HG02943 (cell line): ENCODE data around the gene FSTL4.

Experiments used
- ATAC-seq: cut with Tn5 transposase; IDR thresholded peaks from one replicate; pipeline ENCODE4 v1.9.1; 2021; ENCODE audit warnings: mild to moderate bottlenecking, low read depth, moderate library complexity; ENCODE audit not compliant: unreplicated experiment

FSTL4 gene

DNA sequence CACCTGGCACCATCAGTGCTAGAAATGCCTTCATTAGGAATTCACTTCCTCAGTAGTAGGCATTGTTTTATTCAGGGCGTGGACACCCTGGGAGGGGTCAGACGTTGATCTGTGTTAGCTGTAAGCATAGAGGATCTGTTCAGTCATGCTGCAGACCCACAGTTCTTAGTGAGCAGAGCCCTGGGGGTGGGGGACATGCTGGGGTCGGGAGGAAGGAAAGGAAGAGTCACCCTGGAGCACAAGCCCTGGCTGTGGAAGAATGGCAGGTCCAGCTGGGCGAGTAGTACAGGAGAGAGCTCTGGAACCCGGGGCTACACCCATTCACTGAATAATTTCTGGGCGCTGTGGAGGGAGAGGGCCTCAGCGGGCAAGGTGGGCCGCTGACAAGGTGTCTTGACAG is 172.5 kb downstream of the FSTL4 start:
- no peak for ATAC-seq

DNA sequence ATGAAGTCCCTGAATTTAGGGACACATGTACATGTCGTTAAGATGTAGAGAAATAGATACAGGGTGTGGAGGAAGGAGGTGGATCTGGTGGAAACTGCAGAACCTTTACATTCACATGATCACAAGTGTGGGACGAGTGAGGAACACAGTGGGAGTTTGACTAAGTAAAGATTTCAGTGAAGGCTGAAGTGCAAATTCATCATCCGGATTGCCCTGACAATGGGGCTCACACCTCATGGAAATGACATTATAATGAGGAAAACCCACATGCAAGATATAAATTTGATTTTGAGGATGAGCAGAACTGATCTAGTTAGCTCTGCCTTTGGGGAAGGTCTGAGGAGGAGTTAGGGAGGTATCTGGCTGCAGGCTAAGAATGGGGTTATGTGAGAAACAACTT is 173.9 kb downstream of the FSTL4 start:
- ATAC-seq, result no peak

DNA sequence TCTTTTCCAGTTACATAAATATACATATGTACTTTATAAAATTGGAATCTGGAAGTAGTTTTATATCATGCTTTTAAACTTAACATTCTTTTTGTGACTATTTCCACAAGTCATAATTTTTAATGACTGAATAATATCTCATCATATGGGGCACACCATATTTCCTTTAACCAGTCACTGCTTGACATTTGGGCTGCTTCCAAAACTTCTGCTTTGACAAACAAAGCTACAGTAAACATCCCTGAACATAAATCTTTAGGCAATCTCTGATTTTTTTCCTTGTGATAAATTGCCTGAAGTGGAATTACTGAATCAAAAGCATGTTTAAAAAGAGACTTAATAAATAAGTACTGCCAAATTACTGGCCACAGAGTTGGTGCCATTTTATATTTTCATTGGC is 178.0 kb downstream of the FSTL4 start:
- no peak for ATAC-seq

GRCh38 chr5:133433641-133434040 is 178.7 kb downstream of the FSTL4 start:
- no peak for ATAC-seq

DNA sequence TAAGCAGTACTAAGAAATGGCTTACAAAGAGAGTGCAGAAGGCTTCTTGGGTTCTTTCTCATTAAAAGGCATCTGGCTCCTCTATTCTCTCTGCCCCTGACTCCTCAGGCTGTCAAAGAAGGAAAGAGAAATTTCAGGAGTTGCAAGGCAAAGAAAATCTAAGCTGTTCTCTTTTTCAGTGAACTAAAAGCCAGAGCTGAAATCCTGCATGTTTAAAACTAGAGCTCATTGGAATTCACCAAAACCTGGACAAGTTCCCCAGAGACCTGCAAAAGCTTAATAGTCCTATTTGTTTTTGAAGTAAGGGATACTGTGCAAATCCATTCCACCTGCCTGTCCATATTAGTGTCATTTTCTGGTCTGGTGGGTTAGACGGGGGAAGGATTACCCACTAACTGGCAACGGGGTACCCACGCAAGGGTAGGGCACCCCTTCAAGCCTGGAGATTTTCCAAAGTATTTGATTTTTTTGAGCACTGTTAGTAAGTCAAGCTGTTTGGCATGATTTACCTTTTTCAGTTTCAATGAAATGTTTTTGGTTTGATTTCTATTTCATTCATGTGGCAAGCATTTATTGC is 179.3 kb downstream of the FSTL4 start:
- no peak for ATAC-seq

DNA sequence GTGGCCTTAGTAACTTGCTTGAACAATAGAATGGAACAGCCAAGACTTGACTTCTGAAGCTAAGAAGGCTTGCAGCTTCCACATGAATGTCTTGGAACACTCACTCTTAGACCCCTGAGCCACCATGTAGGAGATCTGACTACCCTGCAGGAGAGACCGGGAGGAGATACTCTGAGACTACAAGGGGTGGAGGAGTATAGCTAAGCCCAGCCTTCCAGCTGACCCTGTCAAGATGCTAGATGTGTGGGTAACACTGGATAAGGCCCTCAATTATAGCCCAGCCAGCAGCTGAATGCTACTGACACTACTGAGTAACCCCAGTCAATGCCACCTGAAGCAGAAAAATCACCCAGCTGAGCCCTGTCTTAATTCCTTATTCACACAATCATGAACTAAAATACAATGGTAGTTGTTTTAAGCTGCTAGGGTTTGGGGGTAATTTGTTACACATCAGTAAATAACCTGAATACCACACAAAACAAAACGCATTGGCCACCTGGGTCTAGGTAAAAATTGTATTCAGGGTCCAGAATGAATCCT is 180.9 kb downstream of the FSTL4 start:
- no peak for ATAC-seq

DNA sequence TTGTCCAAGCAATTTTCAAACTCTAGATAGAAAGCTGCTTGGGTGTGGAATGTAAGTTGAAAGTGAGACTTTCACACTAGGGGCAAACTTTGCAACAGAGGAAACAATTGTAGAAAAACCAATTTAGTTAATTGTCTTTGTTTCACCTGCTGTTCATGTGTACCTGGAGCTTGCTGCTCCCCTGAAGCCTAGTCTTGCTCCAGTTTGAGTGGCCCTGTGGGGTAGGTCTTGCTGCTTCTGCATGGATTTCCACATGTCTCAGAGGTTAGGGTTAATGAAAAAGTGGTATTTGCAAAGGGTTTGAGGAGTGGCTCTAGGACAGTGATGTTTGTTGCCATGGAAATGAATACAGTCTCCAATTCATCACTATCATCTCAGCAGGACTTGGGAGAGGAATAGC is 182.2 kb downstream of the FSTL4 start:
- ATAC-seq, result no peak

DNA sequence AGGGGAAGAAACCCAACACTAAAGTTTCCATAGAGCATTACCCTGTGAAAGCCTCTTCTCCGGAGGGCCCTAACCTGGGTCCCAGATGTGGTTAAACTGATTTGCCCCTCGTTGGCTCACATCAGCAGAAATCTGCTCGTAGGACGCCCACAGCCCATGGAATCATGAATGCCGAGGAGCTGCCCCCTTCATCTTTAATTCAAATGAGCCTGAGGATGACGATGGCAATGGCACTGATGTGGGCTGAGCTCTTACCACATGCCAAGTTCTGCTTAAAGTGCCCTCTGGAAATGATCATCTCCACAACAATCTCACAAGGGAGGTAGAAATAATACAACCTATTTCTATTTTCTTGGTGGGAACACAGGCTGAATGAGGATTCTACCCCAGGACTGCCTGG is 183.3 kb downstream of the FSTL4 start:
- ATAC-seq, result no peak

- ATAC-seq, result no peak
Measured at GRCh38 chr5:133428072-133428660, 184.2 kb downstream of the FSTL4 start.

GRCh38 chr5:133427121-133427777 is 185.1 kb downstream of the FSTL4 start:
- ATAC-seq, result no peak

DNA sequence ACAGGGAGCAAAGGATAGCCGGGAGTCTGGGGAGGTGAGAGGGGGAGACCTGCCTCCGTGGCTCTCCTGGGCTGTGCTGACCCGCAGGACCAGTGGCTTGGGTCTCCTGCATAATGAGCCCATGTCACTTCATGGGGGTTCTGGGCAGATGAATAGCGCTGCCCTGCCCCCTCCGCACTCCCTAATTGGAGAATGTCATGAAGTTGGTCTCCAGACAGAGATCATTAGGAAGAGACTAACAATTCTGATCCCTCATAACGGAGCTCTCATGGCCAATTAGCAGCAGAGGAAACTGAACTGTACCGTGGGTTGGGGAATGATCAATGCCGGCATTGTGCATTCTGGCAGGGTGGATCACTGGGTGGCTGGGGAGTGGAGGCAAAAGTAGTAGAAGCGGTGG is 186.1 kb downstream of the FSTL4 start:
- ATAC-seq, result no peak

DNA sequence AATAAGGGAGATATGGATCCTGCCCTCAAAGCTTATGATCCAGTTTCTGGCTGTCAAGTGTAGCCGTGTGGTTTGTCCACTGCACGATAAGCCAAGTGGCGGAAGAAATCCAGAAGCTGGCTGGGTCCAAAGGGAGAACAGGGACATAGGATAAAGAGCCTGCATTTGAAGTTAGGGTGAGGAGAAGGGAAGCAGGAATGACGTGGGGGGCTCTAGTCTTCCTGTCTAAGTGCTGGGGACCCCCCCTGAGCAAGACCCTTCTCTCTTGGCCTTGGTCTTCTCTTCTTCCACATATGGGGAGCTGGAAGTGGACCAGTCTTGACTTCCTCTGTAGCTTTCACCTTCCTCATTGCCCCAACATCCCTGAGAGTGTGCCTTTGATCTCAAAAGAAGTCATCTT is 186.6 kb downstream of the FSTL4 start:
- no peak for ATAC-seq

GRCh38 chr5:133425222-133425621 is 187.1 kb downstream of the FSTL4 start:
- ATAC-seq, result no peak

DNA sequence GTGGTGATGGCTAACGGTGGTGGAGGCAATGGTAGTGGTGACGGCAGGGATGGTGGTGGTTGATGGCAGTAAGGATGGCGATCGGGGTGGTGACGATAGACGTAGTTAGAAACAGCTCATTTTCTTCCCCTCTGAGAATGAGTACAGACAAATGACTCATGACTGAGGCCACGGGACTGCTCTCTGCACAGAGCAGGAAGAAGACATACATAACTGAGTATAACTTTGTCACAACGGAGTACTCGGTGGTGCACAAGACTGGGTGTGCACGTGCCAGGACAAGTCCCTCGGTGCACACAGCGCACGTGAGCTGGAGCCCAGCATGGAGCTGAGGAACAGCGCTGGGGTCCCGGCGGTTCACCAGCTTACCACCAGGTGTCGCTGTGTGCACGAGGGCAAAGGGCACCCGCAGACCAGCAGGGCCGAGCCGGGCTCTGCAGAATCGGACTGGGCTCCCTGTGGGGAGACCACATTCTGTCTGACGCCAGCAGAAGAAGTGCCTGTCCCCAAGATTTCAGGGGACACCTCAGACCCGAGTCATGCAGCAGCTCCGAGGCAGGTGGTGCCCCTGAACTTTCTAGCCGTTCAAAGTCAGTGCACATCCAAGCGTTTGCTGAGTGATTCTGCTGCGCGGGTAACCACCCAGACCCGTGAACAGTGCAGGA is 188.6 kb downstream of the FSTL4 start:
- no peak for ATAC-seq

- no peak for ATAC-seq
Measured at GRCh38 chr5:133423011-133423617, 189.2 kb downstream of the FSTL4 start.

GRCh38 chr5:133421806-133422205 is 190.5 kb downstream of the FSTL4 start:
- no peak for ATAC-seq

DNA sequence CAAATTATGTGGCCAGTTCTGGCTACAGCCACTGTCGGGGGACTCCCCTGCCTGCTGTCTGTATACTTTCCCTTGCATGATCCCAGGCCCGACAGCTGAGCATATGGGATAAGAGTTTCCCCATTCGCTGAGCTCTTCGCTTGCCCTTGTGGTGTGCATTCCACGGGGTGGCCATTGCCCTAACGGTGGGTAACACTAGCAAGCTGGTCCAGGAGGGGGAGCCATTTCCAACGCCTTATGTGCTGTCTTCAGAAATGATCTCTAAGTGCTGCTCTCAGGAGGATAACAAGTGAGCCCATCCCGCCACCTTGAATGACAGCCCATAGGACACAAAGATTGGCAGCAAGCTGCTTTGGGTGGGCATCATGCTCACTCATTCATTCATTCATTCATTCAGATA is 190.9 kb downstream of the FSTL4 start:
- no peak for ATAC-seq

DNA sequence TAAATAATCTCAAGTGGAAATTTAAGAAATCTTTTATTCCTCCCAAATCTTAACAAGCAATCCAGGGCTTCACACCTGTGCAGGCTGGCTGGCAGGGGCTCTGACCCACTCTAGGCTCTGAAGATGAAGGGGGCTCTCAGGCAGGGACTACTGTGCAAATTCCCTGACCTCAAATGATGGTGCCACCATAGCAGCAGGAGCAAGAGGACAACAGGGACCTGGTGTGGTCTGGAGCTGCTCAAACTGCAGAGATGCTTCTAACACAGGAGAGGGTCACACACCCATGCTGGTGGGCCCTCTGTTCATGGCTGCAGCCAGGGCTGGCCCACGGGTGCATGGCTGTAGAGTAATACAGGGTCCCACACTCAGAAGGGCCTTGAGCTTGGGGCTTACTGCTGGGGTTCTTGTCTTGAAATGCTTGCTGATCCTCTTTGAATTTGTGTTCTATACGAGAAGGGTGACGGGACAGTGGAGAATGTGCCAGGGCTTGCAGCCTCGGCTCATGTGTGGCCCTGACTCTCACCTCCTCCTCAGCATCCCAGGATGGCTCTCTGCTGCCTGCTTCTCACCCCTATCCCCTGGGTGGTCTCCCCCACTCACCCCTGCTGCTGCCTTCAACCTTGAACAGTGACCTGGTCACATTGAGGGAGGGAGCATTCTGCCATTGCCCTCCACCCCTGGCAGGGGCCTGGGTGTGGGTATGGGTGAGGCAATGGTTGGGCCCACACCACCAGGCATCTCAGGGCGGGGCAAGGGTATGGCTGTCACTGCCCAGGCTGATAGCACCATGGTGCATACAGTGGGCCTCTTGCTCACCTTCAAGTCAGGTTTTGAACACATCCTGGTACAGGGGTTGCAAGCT is 191.7 kb downstream of the FSTL4 start:
- ATAC-seq, result no peak

DNA sequence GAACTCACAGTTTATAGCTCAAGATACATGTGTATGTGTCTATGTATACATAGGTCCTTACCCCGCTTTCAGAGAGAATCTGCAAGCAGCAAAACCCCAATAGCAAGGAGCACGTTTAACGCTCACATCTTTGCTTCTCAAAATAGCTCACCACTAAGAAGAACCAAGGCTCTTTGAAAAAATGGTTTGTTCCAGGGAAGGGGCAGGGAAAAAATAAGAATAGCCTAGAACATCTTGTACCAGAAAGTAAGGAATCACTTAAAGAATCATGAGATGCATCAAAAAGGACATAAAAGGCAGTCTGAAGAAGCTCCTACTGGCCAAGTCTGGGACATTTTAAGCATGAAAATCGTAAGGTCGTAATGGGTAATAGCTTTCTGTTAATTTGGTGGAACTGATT is 196.4 kb downstream of the FSTL4 start:
- ATAC-seq, result no peak

DNA sequence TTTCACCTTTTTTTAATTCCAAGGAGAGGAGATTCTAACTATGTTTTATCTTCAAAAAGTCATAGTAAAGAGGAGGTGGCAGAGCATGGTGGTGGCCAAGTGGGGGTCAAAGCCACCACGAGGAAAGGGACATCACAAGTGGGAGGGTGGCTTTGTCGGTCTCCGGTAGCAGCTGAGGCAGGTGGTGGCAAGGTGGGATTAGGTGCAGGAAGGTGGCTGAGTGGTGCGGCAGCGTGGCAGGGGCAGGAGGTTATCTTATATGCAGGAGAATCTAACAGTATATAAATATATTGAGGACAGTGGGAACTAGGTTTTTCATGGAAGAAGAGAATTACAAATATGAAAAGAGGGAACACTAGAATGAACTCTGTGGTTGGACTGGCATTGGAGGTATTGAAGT is 196.8 kb downstream of the FSTL4 start:
- ATAC-seq, result no peak
